GM23338 (cell line): ENCODE data around the gene HORMAD2. TPM values are rescaled to one million over a fixed set of nuclear protein-coding genes. Genes with fewer than 3 reads are reported as not detected.

Experiments
- ATAC-seq: fragments of 200-7000 bp; cut with Tn5 transposase; 3 replicates; pipeline ENCODE4 v1.9.1; 2020
- DNase-seq: peaks from one replicate; pipeline ENCODE4 v3.0.0-alpha.2; 2015; ENCODE audit warnings: low spot score
- H2AFZ ChIP-seq: fragments of 200-600 bp; sonication (generic); 2 replicates; pipeline ENCODE4 v1.8.0; 2016; ENCODE audit warnings: antibody characterized with exemption, mild to moderate bottlenecking, moderate library complexity
- H3F3A ChIP-seq: fragments of 200-600 bp; sonication (generic); replicated peaks from 2 replicates; pipeline ENCODE4 v1.8.0; 2017; ENCODE audit warnings: antibody characterized with exemption, mixed run types, low read depth
- H3K27ac ChIP-seq: fragments of 200-600 bp; sonication (generic); 2 replicates; pipeline ENCODE4 v1.6.1; 2016; ENCODE audit warnings: low read depth
- H3K27me3 ChIP-seq: fragments of 200-600 bp; sonication (generic); 2 replicates; pipeline ENCODE4 v1.8.0; 2016; ENCODE audit warnings: mild to moderate bottlenecking, mixed run types, moderate library complexity; ENCODE audit not compliant: insufficient read depth
- H3K36me3 ChIP-seq: fragments of 200-600 bp; sonication (generic); 2 replicates; pipeline ENCODE4 v1.8.0; 2016; ENCODE audit warnings: mild to moderate bottlenecking; ENCODE audit not compliant: insufficient read depth
- H3K4me1 ChIP-seq: fragments of 200-600 bp; sonication (generic); 2 replicates; pipeline ENCODE4 v1.8.0; 2016; ENCODE audit warnings: mild to moderate bottlenecking, moderate library complexity; ENCODE audit not compliant: insufficient read depth
- H3K4me2 ChIP-seq: fragments of 200-600 bp; sonication (generic); 2 replicates; pipeline ENCODE4 v1.7.1; 2017; ENCODE audit warnings: mixed run types
- H3K4me3 ChIP-seq: fragments of 200-600 bp; sonication (generic); 2 replicates; pipeline ENCODE4 v1.6.1; 2016; ENCODE audit warnings: mixed run types
- H3K79me2 ChIP-seq: fragments of 200-600 bp; sonication (generic); replicated peaks from 2 replicates; pipeline ENCODE4 v1.8.0; 2017; ENCODE audit warnings: mild to moderate bottlenecking; ENCODE audit not compliant: insufficient read depth
- H3K9me2 ChIP-seq: fragments of 200-600 bp; sonication (generic); 2 replicates; pipeline ENCODE4 v1.8.0; 2017; ENCODE audit not compliant: insufficient read depth
- H4K20me1 ChIP-seq: fragments of 200-600 bp; sonication (generic); replicated peaks from 2 replicates; pipeline ENCODE4 v1.8.0; 2017; ENCODE audit warnings: mild to moderate bottlenecking; ENCODE audit not compliant: insufficient read depth
- H3K27ac Mint-ChIP-seq: 2 replicates; pipeline ENCODE4 v1.8.0; 2020; ENCODE audit warnings: inconsistent platforms, mild to moderate bottlenecking, moderate library complexity, mixed read lengths
- H3K27me3 Mint-ChIP-seq: 3 replicates; pipeline ENCODE4 v1.8.0; 2022; ENCODE audit warnings: low read depth, mild to moderate bottlenecking, moderate library complexity, mixed read lengths, inconsistent platforms; ENCODE audit not compliant: insufficient read depth, poor library complexity
- H3K36me3 Mint-ChIP-seq: 3 replicates; pipeline ENCODE4 v1.8.0; 2021; ENCODE audit warnings: low read depth, mild to moderate bottlenecking, inconsistent platforms, moderate library complexity, mixed read lengths
- H3K4me1 Mint-ChIP-seq: 3 replicates; pipeline ENCODE4 v1.8.0; 2020; ENCODE audit warnings: mild to moderate bottlenecking, inconsistent platforms, mixed read lengths
- H3K4me3 Mint-ChIP-seq: 3 replicates; pipeline ENCODE4 v1.8.0; 2021; ENCODE audit warnings: moderate library complexity, mild to moderate bottlenecking, inconsistent platforms, mixed read lengths
- H3K9me3 Mint-ChIP-seq: 3 replicates; pipeline ENCODE4 v1.8.0; 2020; ENCODE audit warnings: moderate library complexity, mild to moderate bottlenecking, inconsistent platforms, mixed read lengths
- CREB1 ChIP-seq: fragments of 250-450 bp; sonication (Bioruptor Pico); IDR thresholded peaks from 2 replicates; pipeline ENCODE4 v1.5.0; 2020; ENCODE audit warnings: low read depth, mild to moderate bottlenecking, moderate library complexity
- CTCF ChIP-seq, 2 experiments: fragments of 200-600 bp in 1 of 2; sonication (generic) in 1 of 2; conservative IDR thresholded peaks; 2 replicates each; pipeline versions ENCODE4 v1.5.1 to v1.6.1; 2016 to 2017; ENCODE audit warnings: antibody characterized with exemption in 2 of 2, low read depth in 2 of 2, mild to moderate bottlenecking in 2 of 2, moderate library complexity in 1 of 2
- ETS1 ChIP-seq: IDR thresholded peaks from 2 replicates; pipeline ENCODE4 v1.6.1; 2016; ENCODE audit warnings: antibody characterized with exemption
- EZH2 ChIP-seq: fragments of 200-600 bp; sonication (generic); IDR thresholded peaks from one replicate; pipeline ENCODE4 v1.8.0; 2017; ENCODE audit warnings: antibody characterized with exemption, mild to moderate bottlenecking, low read depth; ENCODE audit not compliant: unreplicated experiment
- EZH2phosphoT487 ChIP-seq: fragments of 200-600 bp; sonication (generic); IDR thresholded peaks from one replicate; pipeline ENCODE4 v1.8.1; 2018; ENCODE audit warnings: antibody characterized with exemption; ENCODE audit not compliant: unreplicated experiment
- JUNB ChIP-seq: IDR thresholded peaks from one replicate; pipeline ENCODE4 v1.6.1; 2016; ENCODE audit warnings: antibody characterized with exemption; ENCODE audit not compliant: unreplicated experiment
- NANOG ChIP-seq: IDR thresholded peaks from 2 replicates; pipeline ENCODE4 v1.6.1; 2016; ENCODE audit warnings: antibody characterized with exemption, borderline replicate concordance
- POLR2AphosphoS5 ChIP-seq: IDR thresholded peaks from 2 replicates; pipeline ENCODE4 v1.6.1; 2016; ENCODE audit warnings: antibody characterized with exemption, low read depth
- ZNF331 ChIP-seq: fragments of 250-450 bp; sonication (Bioruptor Pico); IDR thresholded peaks from 2 replicates; pipeline ENCODE4 v1.5.0; 2020; ENCODE audit warnings: low read depth, mild to moderate bottlenecking, moderate library complexity
- ZNF462 ChIP-seq: fragments of 250-450 bp; sonication (Bioruptor Pico); IDR thresholded peaks from 2 replicates; pipeline ENCODE4 v1.5.0; 2020; ENCODE audit warnings: mild to moderate bottlenecking, moderate library complexity
- polyA plus RNA-seq: library from polyadenylated mRNA; unstranded; fragments of >200 nt; fragmentation: Nextera tagmentation; extraction: Ambion mirVana; gene quantifications from 2 replicates; pipeline ENCODE4 v1.2.1, GENCODE V29; 2016
- total RNA-seq: library from RNA; depleted of rRNA; stranded (reverse); fragments of >200 nt; shearing (Covaris generic); gene quantifications from 2 replicates; pipeline ENCODE4 v1.2.3, GENCODE V29; 2014

The HORMAD2 gene
- total and polyA plus RNA-seq, 2 experiments from 2014 or later, result 0.40 TPM; not detected in 1

- no peaks in the 10 kb centered on the region for H3K79me2 ChIP-seq
- no peak overlapping the region for H3K27ac ChIP-seq
- no peaks in the 10 kb centered on the region for H3K9me2 ChIP-seq
- no peak overlapping the region for H3K4me2 ChIP-seq
- Mint-ChIP-seq H3K4me1 (no peaks in the 10 kb centered on the region), H3K9me3 (no peaks in the 10 kb centered on the region), H3K4me3 (no peak overlapping the region), H3K27ac (no peak overlapping the region), H3K36me3 (no peaks in the 10 kb centered on the region), H3K27me3 (peaks cover 8% of the 10 kb centered on the region)
- ATAC-seq (no peak), DNase-seq (no peak)
- no peaks in the 10 kb centered on the region for H3F3A ChIP-seq
- no peaks in the 10 kb centered on the region for H4K20me1 ChIP-seq
- H3K27me3 ChIP-seq, result no peaks in the 10 kb centered on the region
- H3K4me1 ChIP-seq, result no peaks in the 10 kb centered on the region
- no peaks in the 10 kb centered on the region for H3K36me3 ChIP-seq
- H3K4me3 ChIP-seq, result no peak overlapping the region
- TF ChIP-seq POLR2AphosphoS5 (no peak), CREB1 (CRISPR knock-in tag) (no peak), ETS1 (no peak), JUNB (no peak)
- no peak overlapping the region for H2AFZ ChIP-seq
Observed at GRCh38 chr22:30045494-30045887, 34.8 kb upstream of the HORMAD2 start.

- H3K27me3 ChIP-seq, result no peaks in the 10 kb centered on the region
- H2AFZ ChIP-seq, result no peak overlapping the region
- no peak overlapping the region for H3K27ac ChIP-seq
- Mint-ChIP-seq H3K4me1 (no peaks in the 10 kb centered on the region), H3K9me3 (no peaks in the 10 kb centered on the region), H3K27ac (no peak overlapping the region), H3K27me3 (peaks cover 8% of the 10 kb centered on the region), H3K4me3 (no peak overlapping the region), H3K36me3 (no peaks in the 10 kb centered on the region)
- no peaks in the 10 kb centered on the region for H3K9me2 ChIP-seq
- no peaks in the 10 kb centered on the region for H4K20me1 ChIP-seq
- no peak overlapping the region for H3K4me2 ChIP-seq
- no peak for DNase-seq
- no peak for ATAC-seq
- H3K4me1 ChIP-seq, result no peaks in the 10 kb centered on the region
- no peaks in the 10 kb centered on the region for H3F3A ChIP-seq
- no peak overlapping the region for H3K4me3 ChIP-seq
- no peaks in the 10 kb centered on the region for H3K36me3 ChIP-seq
- H3K79me2 ChIP-seq, result no peaks in the 10 kb centered on the region
- TF ChIP-seq JUNB (no peak), ETS1 (no peak), ZNF331 (CRISPR knock-in tag) (no peak), CREB1 (CRISPR knock-in tag) (no peak), EZH2phosphoT487 (no peak), POLR2AphosphoS5 (no peak), ZNF462 (no peak), EZH2 (no peak), NANOG (no peak), CTCF (conservative IDR thresholded peaks at IDR 0.05; ENCODE audit: low read depth in 2 of 2) (no peak)
Observed at GRCh38 chr22:30045901-30046715, 34.2 kb upstream of the HORMAD2 start.
